A673 (cell line): ENCODE data around the gene GALNT9. TPM values are rescaled to one million over a fixed set of nuclear protein-coding genes. Genes with fewer than 3 reads are reported as not detected.

Experiments
- BruUV-seq: library from RNA; stranded (reverse); fragments of 400-500 nt; replicated peaks from 2 replicates; lab custom pipeline; 2021; lab: Mats Ljungman, UMichigan
- CTCF ChIA-PET: fragments of 300-600 bp; sonication (Branson Sonifier 250); formaldehyde crosslinking; loops from one replicate; lab custom pipeline; 2022; ENCODE audit warnings: antibody characterized with exemption; lab: Charles Lee
- POLR2A ChIA-PET: fragments of 300-600 bp; sonication (Branson Sonifier 250); formaldehyde crosslinking; loops from one replicate; lab custom pipeline; 2022; ENCODE audit warnings: antibody characterized with exemption; ENCODE audit not compliant: low non-redundant PET; lab: Charles Lee
- DNase-seq: peaks from one replicate; pipeline ENCODE4 v3.0.0-alpha.2; 2015; ENCODE audit warnings: low spot score
- H3K27ac ChIP-seq: fragments of 200-600 bp; sonication (generic); 2 replicates; pipeline ENCODE4 v1.5.1; 2016; ENCODE audit warnings: mixed run types, low read depth, mild to moderate bottlenecking, mixed read lengths, antibody characterized with exemption, low read length; ENCODE audit not compliant: poor library complexity, severe bottlenecking
- H3K27me3 ChIP-seq: fragments of 200-600 bp; sonication (generic); replicated peaks from 2 replicates; pipeline ENCODE4 v1.6.1; 2017; ENCODE audit warnings: mixed run types, low read depth, mild to moderate bottlenecking, mixed read lengths, antibody characterized with exemption, low read length; ENCODE audit not compliant: insufficient read depth, poor library complexity
- H3K36me3 ChIP-seq: fragments of 200-600 bp; sonication (generic); 2 replicates; pipeline ENCODE4 v1.6.1; 2016; ENCODE audit warnings: mixed run types, mild to moderate bottlenecking, mixed read lengths, antibody characterized with exemption, low read length; ENCODE audit not compliant: insufficient read depth, poor library complexity, severe bottlenecking
- H3K4me1 ChIP-seq: fragments of 200-600 bp; sonication (generic); 2 replicates; pipeline ENCODE4 v1.6.1; 2017; ENCODE audit warnings: mixed run types, mild to moderate bottlenecking, mixed read lengths, antibody characterized with exemption, low read length; ENCODE audit not compliant: insufficient read depth, poor library complexity, severe bottlenecking
- H3K4me3 ChIP-seq: fragments of 200-600 bp; sonication (generic); 2 replicates; pipeline ENCODE4 v1.5.1; 2016; ENCODE audit warnings: low read depth, mixed run types, mild to moderate bottlenecking, mixed read lengths, low read length; ENCODE audit not compliant: poor library complexity, severe bottlenecking
- H3K9me3 ChIP-seq: fragments of 200-600 bp; sonication (generic); 2 replicates; pipeline ENCODE4 v1.6.1; 2016; ENCODE audit warnings: mixed run types, low read depth, mild to moderate bottlenecking, mixed read lengths, antibody characterized with exemption, low read length; ENCODE audit not compliant: poor library complexity, severe bottlenecking
- EZH2 ChIP-seq: fragments of 200-600 bp; sonication (generic); IDR thresholded peaks from 2 replicates; pipeline ENCODE4 v1.6.1; 2017; ENCODE audit warnings: borderline replicate concordance, low read depth, mild to moderate bottlenecking, mixed read lengths, antibody characterized with exemption, low read length; ENCODE audit not compliant: poor library complexity, severe bottlenecking
- intact Hi-C: fragments of 100-400 bp; cut with micrococcal nuclease; formaldehyde crosslinking; loops from one replicate; pipeline ENCODE4 v1.10.0; 2022; ENCODE audit not compliant: unreplicated experiment
- total RNA-seq: library from RNA; stranded (reverse); gene quantifications from 2 replicates; pipeline ENCODE4 v1.2.3, GENCODE V29; 2021
- TF ChIP-seq, protein P1 (sequence below): fragments of 300-800, 200-600 bp; sonication (generic); conservative IDR thresholded peaks from 2 replicates; pipeline ENCODE4 v1.5.1; 2017; ENCODE audit warnings: low read depth, mild to moderate bottlenecking, antibody characterized with exemption, low read length, moderate library complexity, mixed read lengths

GALNT9 gene
- total RNA-seq, 1 experiment from 2014 or later: 7.4 TPM

DNA sequence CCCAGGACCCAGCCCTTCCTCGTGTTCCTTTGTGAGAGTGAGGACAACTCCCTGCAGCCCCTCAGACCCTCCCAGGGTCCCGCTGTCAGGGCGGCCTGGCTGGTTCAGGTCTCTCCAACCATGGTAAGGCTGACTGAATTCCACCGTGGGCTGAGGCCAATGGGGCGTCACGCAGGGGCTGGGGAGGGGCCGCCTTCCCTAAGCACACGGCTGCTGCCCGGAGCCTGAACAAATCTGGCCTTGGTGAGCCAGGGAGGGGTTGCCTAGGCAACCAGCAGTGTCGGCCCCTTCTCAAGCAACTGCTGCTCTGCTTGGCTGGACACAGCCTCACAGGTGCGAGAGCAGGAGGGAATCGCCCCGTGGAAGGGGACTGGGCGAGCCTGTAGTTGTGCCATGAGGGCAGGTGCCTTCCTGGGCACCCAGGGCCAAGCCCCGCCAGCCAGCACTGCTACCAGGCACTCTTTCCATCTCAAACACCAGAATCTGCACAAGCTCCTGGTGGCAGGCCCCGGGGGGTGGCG, 37.0 kb upstream of the GALNT9 start:
- ChIA-PET CTCF (no interaction called here), POLR2A (no interaction called here)
- Histone ChIP-seq H3K4me1 (no peaks in the 10 kb centered on the region), H3K4me3 (no peak overlapping the region), H3K27ac (no peak overlapping the region), H3K9me3 (peaks cover 3% of the 10 kb centered on the region), H3K36me3 (no peaks in the 10 kb centered on the region), H3K27me3 (peaks cover 27% of the 10 kb centered on the region)
- TF ChIP-seq EZH2: no peak
- TF ChIP-seq, protein P1, sequence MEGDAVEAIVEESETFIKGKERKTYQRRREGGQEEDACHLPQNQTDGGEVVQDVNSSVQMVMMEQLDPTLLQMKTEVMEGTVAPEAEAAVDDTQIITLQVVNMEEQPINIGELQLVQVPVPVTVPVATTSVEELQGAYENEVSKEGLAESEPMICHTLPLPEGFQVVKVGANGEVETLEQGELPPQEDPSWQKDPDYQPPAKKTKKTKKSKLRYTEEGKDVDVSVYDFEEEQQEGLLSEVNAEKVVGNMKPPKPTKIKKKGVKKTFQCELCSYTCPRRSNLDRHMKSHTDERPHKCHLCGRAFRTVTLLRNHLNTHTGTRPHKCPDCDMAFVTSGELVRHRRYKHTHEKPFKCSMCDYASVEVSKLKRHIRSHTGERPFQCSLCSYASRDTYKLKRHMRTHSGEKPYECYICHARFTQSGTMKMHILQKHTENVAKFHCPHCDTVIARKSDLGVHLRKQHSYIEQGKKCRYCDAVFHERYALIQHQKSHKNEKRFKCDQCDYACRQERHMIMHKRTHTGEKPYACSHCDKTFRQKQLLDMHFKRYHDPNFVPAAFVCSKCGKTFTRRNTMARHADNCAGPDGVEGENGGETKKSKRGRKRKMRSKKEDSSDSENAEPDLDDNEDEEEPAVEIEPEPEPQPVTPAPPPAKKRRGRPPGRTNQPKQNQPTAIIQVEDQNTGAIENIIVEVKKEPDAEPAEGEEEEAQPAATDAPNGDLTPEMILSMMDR: no peak
- no peak for DNase-seq
- BruUV-seq: no TSS peak
- intact Hi-C loops: no loop called here

DNA sequence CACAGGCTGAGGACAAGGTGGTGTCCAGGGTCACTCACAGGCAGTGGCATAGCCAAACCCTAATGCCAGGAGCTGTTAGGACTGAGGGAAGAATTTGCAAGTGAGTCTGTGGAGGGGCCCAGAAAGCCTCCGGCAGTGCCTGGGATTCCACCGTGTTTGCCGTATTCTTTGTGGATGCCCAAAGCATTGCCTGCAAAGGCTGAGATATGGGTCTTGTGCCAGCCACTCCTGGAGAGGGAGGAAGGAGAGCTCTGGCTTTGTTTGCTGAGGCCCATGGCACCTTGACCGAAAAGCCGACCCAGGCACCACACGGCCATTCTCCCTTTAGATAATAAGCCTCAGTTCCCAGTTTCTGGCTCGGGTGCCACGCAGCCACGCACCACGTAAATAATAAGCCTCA, 35.8 kb upstream of the GALNT9 start:
- H3K27me3 ChIP-seq: peaks cover 15% of the 10 kb centered on the region
- no TSS peak for BruUV-seq
- intact Hi-C loops: no loop called here
- no peaks in the 10 kb centered on the region for H3K36me3 ChIP-seq
- no peak for DNase-seq
- no peak overlapping the region for H3K4me3 ChIP-seq
- no peak for TF ChIP-seq EZH2
- TF ChIP-seq, protein P1: no peak
- ChIA-PET POLR2A (no interaction called here), CTCF (no interaction called here)
- H3K27ac ChIP-seq: no peak overlapping the region
- H3K9me3 ChIP-seq: no peaks in the 10 kb centered on the region
- no peaks in the 10 kb centered on the region for H3K4me1 ChIP-seq

DNA sequence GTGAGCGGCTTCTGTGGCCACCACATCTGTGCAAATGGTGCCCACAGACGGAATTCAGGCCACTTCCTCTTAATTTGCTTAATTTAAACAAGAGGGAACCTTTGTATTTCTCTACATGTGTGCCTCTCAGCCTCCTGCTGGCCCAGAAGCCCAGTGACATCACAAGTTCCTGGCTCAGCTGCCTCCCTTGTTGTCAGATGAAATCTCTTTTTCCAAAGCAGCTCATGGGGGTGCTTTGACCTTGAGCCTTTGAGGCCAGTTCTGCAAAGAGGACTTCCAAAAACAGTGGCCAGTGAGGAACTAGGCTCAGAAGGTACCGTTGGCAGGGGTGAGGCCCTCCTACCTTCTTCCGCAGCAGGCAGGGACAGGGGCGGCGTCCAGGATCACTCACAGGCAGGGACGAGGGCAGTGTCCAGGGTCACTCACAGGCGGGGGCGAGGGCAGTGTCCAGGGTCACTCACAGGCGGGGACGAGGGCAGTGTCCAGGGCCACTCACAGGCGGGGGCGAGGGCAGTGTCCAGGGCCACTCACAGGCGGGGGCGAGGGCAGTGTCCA, 35.0 kb upstream of the GALNT9 start:
- Histone ChIP-seq H3K4me3 (no peak overlapping the region), H3K27me3 (peaks cover 7% of the 10 kb centered on the region), H3K9me3 (no peaks in the 10 kb centered on the region), H3K4me1 (no peaks in the 10 kb centered on the region), H3K27ac (no peak overlapping the region), H3K36me3 (no peaks in the 10 kb centered on the region)
- DNase-seq: no peak
- BruUV-seq: no TSS peak
- no peak for TF ChIP-seq EZH2
- TF ChIP-seq, protein P1: no peak
- intact Hi-C loops: no loop called here
- POLR2A ChIA-PET: no interaction called here
- CTCF ChIA-PET: no interaction called here
